AG09319 (cell line): ENCODE data around the gene CAB39L.

Experiments used
- DNase-seq: peaks from one replicate; pipeline ENCODE4 v3.0.0-alpha.2; 2010; ENCODE audit warnings: low read depth; ENCODE audit errors: extremely low read depth
- TF ChIP-seq, protein P1 (sequence below): IDR thresholded peaks from 2 replicates; pipeline ENCODE4 v1.5.1; 2011; ENCODE audit warnings: low read depth, mild to moderate bottlenecking, inconsistent platforms, low read length, moderate library complexity

The CAB39L gene

DNA sequence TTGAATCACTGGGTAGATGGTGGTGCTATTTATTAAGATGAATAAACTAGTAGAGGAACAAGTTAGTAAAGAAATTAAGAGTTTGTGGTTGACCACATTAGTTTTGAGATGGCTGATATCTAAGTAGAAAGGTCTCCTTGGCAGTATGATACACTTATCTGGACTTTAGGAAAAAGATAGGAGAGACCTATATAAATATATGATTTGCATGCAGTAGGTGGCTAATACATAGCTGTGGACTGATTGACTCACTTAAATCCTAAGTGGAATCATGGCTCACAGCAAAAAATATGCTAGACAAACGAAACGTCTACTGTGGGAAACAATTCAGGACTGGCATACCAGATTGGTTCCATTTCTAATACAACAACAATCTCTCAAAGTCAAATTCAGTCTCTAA, 92.0 kb downstream of the CAB39L start:
- TF ChIP-seq, protein P1, sequence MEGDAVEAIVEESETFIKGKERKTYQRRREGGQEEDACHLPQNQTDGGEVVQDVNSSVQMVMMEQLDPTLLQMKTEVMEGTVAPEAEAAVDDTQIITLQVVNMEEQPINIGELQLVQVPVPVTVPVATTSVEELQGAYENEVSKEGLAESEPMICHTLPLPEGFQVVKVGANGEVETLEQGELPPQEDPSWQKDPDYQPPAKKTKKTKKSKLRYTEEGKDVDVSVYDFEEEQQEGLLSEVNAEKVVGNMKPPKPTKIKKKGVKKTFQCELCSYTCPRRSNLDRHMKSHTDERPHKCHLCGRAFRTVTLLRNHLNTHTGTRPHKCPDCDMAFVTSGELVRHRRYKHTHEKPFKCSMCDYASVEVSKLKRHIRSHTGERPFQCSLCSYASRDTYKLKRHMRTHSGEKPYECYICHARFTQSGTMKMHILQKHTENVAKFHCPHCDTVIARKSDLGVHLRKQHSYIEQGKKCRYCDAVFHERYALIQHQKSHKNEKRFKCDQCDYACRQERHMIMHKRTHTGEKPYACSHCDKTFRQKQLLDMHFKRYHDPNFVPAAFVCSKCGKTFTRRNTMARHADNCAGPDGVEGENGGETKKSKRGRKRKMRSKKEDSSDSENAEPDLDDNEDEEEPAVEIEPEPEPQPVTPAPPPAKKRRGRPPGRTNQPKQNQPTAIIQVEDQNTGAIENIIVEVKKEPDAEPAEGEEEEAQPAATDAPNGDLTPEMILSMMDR = no peak
- no peak for DNase-seq

DNA sequence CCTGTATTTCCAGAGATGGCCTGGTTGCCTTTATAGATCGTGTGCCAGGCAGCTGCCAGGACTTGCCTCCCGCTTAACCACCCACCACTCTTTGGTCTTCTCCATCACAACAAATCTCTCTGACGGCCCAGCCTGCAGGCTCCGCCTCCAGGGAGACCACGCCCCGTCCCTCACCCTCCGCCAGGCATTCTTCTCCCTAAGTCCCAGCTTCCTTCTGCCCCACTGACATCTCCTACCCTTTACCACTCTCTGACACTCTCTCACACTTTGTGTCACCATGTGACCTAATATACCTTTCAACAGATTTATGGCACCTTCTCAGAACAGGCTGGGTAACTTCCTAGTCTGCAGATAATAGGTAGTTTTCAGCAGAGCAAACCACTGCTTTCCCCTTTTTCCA, 95.1 kb downstream of the CAB39L start:
- TF ChIP-seq, protein P1 = no peak
- no peak for DNase-seq

DNA sequence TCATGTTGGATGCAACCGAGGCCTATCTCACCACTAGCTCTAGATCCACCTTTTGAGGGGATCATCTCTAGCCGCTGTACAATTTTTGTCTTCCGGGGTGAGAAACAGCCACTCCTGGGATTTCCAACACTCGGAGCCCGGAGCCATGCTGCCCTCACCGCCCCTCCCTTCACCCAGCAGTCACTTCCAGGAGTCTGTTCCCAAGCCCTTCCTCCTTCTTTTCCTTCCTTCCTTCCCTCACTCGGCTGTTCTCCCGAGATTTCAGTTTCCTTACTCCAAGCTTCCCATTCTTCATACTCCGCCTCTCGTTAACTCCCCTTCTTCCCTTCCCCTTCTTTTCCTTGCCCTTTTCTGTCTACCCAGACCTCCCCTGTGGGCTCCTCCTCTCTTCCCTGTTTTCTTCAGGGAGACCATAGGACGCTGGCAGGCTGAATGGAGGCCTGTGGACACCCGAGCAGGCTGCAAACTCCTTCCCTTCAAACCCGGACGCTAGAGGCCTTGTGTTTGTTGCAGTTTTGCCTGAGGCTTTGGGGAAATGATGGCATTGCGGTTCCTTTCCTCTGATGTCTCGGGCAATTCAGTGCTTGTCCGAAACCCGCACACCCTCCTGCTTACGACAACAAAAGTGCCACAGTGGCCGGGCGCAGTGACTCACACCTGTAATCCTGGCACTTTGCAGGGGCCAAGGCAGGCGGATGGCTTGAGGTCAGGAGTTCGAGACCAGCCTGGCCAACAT, 96.0 kb downstream of the CAB39L start:
- TF ChIP-seq, protein P1 = no peak
- DNase-seq = no peak

DNA sequence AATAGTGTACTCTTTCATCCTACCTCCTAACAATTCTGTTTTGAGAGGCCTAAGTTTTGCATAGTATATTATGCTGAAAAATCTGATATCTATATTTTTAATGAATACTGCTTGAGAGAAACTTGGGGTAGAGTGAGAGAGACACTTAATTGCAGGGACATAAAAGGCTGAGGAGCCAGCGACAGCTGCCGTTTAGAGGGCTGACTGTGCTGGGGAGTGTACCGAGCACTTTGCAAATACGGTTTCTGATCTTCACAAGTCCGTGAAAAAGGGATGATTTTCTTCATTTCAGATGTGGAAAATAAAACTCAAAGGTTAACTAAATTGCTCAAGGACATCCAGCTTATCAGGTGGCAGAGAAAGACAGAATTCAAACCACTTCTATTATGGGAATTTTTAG, 97.4 kb downstream of the CAB39L start:
- no peak for DNase-seq
- TF ChIP-seq, protein P1 = no peak

DNA sequence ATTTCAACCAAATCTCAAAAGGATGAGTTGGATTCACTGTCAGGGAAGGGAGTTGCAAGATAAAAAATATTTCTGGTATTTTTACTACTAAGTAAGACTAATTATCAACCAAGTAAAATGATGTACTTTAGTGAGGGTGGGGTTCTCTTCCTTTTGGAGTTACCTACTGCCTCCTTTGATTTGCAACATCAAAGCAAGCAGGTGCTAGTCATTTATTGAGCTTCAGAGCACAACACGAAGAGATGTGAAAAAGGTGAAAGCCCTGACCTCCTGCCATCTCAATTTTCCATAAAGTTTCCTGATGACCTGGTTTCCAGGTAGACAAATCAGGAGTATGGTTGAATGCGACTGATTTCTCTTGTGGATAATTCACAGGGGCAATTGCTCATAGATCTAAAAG, 100.1 kb downstream of the CAB39L start:
- TF ChIP-seq, protein P1 = no peak
- no peak for DNase-seq

DNA sequence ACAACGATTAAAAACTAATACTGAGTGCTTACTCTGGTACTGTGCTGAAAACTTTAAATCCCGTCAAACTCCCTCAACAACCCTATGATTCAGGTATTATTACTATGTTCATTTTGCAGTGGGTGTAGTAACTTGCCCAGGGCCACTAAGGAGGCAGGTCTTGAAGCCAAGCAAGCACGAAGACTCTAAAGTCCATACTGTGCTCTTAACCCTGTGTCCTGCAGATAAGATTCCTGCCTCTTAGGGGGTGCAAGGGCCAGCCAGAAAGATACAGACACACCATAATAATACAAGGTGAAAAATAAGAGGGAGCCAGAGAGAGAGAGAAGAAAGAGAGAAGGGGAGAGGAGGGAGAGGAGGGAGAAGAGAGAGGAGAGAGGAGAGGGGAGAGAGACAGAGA, 100.6 kb downstream of the CAB39L start:
- DNase-seq = no peak
- TF ChIP-seq, protein P1 = no peak

DNA sequence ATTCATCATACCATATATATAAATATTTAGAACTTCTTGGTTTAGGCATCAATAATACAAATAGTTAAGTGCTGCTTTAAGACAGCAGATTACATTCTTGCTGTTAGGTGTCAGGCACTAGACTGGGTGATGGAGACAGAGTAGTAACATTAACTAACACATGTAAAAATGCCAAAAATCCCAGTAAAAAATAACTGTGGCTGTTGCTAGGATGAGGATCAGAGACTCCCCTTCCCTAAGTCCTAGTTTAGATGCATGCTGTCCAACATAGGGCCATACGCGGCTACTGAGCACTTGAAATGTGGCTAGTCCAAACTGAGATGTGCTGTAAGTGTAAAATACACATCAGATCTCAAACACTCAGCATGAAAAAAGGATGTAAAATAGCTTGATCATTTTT, 101.4 kb downstream of the CAB39L start:
- TF ChIP-seq, protein P1 = no peak

More for the DNA sequence above, 101.4 kb downstream of the CAB39L start:
- DNase-seq = no peak
